Endodermal cell (in vitro differentiated cells): Measurements from ENCODE around the gene PRPF39. TPM values are rescaled to one million over a fixed set of nuclear protein-coding genes. Genes with fewer than 3 reads are reported as not detected.

Source experiments
- DNase-seq: peaks from one replicate; pipeline ENCODE4 v3.0.0-alpha.2; 2017
- H3K27ac ChIP-seq: 2 replicates; pipeline ENCODE4 v1.5.1; 2013; ENCODE audit warnings: mild to moderate bottlenecking, low read depth, low read length, moderate library complexity
- H3K27me3 ChIP-seq: 2 replicates; pipeline ENCODE4 v1.6.1; 2013; ENCODE audit warnings: mild to moderate bottlenecking, low read length, moderate library complexity; ENCODE audit not compliant: insufficient read depth, control insufficient read depth, poor library complexity, severe bottlenecking
- H3K36me3 ChIP-seq: 2 replicates; pipeline ENCODE4 v1.7.0; 2013; ENCODE audit warnings: mild to moderate bottlenecking, low read length, moderate library complexity; ENCODE audit not compliant: control insufficient read depth, insufficient read depth
- H3K4me1 ChIP-seq: one replicate; pipeline ENCODE4 v1.7.0; 2013; ENCODE audit warnings: low read length; ENCODE audit not compliant: control insufficient read depth, insufficient read depth
- H3K4me3 ChIP-seq: 2 replicates; pipeline ENCODE4 v1.5.1; 2013; ENCODE audit warnings: mild to moderate bottlenecking, low read length, moderate library complexity
- H3K9ac ChIP-seq: 2 replicates; pipeline ENCODE4 v1.6.1; 2013; ENCODE audit warnings: mild to moderate bottlenecking, low read length, moderate library complexity; ENCODE audit not compliant: poor library complexity, severe bottlenecking; ENCODE audit errors: extremely low read depth
- H3K9me3 ChIP-seq: 2 replicates; pipeline ENCODE4 v1.6.1; 2013; ENCODE audit warnings: mild to moderate bottlenecking, low read length, moderate library complexity; ENCODE audit not compliant: control insufficient read depth
- H3K27ac Mint-ChIP-seq: 2 replicates; pipeline ENCODE4 v1.8.0; 2020; ENCODE audit warnings: mixed read lengths
- H3K27me3 Mint-ChIP-seq: 2 replicates; pipeline ENCODE4 v1.8.0; 2021; ENCODE audit warnings: mild to moderate bottlenecking, mixed read lengths; ENCODE audit not compliant: insufficient read depth
- H3K36me3 Mint-ChIP-seq: 2 replicates; pipeline ENCODE4 v1.8.0; 2020; ENCODE audit warnings: low read depth, mixed read lengths
- H3K4me1 Mint-ChIP-seq: 2 replicates; pipeline ENCODE4 v1.8.0; 2020; ENCODE audit warnings: mixed read lengths
- H3K4me3 Mint-ChIP-seq: 2 replicates; pipeline ENCODE4 v1.8.0; 2020; ENCODE audit warnings: mild to moderate bottlenecking, moderate library complexity, mixed read lengths
- H3K9me3 Mint-ChIP-seq: 2 replicates; pipeline ENCODE4 v1.8.0; 2020; ENCODE audit warnings: mild to moderate bottlenecking, mixed read lengths
- CTCF ChIP-seq: fragments of 200-600 bp; sonication (generic); conservative IDR thresholded peaks from 2 replicates; pipeline ENCODE4 v1.5.0; 2021; ENCODE audit warnings: antibody characterized with exemption, mild to moderate bottlenecking
- WGBS, 2 experiments: methylation state at CpG; one replicate each; pipeline versions ENCODE4 v1.1.5 to v1.1.7; 2013; ENCODE audit warnings: missing lambda C conversion rate in 2 of 2, mixed read lengths in 1 of 2; ENCODE audit not compliant: insufficient coverage in 1 of 2, insufficient read length in 1 of 2; 5-methylcytosine and 5-hydroxymethylcytosine counted together
- total RNA-seq, 2 donors: library from RNA; stranded (reverse); fragmentation: NEBNext Ultra II Directional in 1 of 2; extraction: Animal tissue kit (Norgen Biotek cat#: 25700) in 1 of 2; gene quantifications; 2 replicates in 1 of 2; 3 replicates in 1 of 2; pipeline ENCODE4 v1.2.1, GENCODE V29; 2021

The PRPF39 gene
- total RNA-seq, 2 donors from 2014 or later, result 50.7 to 50.8 TPM

GRCh38 chr14:45089813-45090212, 5.9 kb downstream of the PRPF39 start:
- Histone ChIP-seq H3K9me3 (no peaks in the 10 kb centered on the region), H3K27ac (no peak overlapping the region), H3K4me1 (no peaks in the 10 kb centered on the region), H3K36me3 (peaks cover 13% of the 10 kb centered on the region), H3K27me3 (no peaks in the 10 kb centered on the region), H3K9ac (no peak overlapping the region), H3K4me3 (no peak overlapping the region)
- peaks cover 39% of the 10 kb centered on the region for H3K4me1 Mint-ChIP-seq
- TF ChIP-seq CTCF, result no peak
- H3K27me3 Mint-ChIP-seq, result no peaks in the 10 kb centered on the region
- H3K36me3 Mint-ChIP-seq, result peaks cover 16% of the 10 kb centered on the region
- no peak overlapping the region for H3K4me3 Mint-ChIP-seq
- WGBS, 2 experiments, result 80% methylated on average over 1 of the region's 1 CpG; no CpG with 5 or more reads in 1 of the 2 experiments
- H3K27ac Mint-ChIP-seq, result peak overlapping the region; percentile 64
- H3K9me3 Mint-ChIP-seq, result no peaks in the 10 kb centered on the region
- DNase-seq, result no peak

- 100% methylated on average over 2 of the region's 2 CpGs for WGBS, 2 experiments
- Histone ChIP-seq H3K4me3 (no peak overlapping the region), H3K27me3 (no peaks in the 10 kb centered on the region), H3K4me1 (no peaks in the 10 kb centered on the region), H3K36me3 (peaks cover 30% of the 10 kb centered on the region), H3K9me3 (no peaks in the 10 kb centered on the region), H3K27ac (no peak overlapping the region), H3K9ac (no peak overlapping the region)
- H3K27me3 Mint-ChIP-seq, result no peaks in the 10 kb centered on the region
- no peaks in the 10 kb centered on the region for H3K9me3 Mint-ChIP-seq
- TF ChIP-seq CTCF, result no peak
- peaks cover 26% of the 10 kb centered on the region for H3K36me3 Mint-ChIP-seq
- no peak overlapping the region for H3K27ac Mint-ChIP-seq
- H3K4me3 Mint-ChIP-seq, result no peak overlapping the region
- DNase-seq, result no peak
- H3K4me1 Mint-ChIP-seq, result peaks cover 29% of the 10 kb centered on the region
Observed at GRCh38 chr14:45091710-45092109, 7.8 kb downstream of the PRPF39 start.

GRCh38 chr14:45094275-45094674, 10.4 kb downstream of the PRPF39 start:
- no peak overlapping the region for H3K4me3 Mint-ChIP-seq
- WGBS, 2 experiments, result 96 to 100% methylated on average over 2 of the region's 2 CpGs

More at GRCh38 chr14:45094275-45094674, 10.4 kb downstream of the PRPF39 start:
- no peak for TF ChIP-seq CTCF
- Histone ChIP-seq H3K9me3 (no peaks in the 10 kb centered on the region), H3K36me3 (peaks cover 50% of the 10 kb centered on the region), H3K9ac (no peak overlapping the region), H3K4me1 (no peaks in the 10 kb centered on the region), H3K4me3 (no peak overlapping the region), H3K27ac (no peak overlapping the region), H3K27me3 (no peaks in the 10 kb centered on the region)
- Mint-ChIP-seq H3K27me3 (no peaks in the 10 kb centered on the region), H3K4me1 (peaks cover 13% of the 10 kb centered on the region), H3K36me3 (peaks cover 43% of the 10 kb centered on the region), H3K27ac (no peak overlapping the region), H3K9me3 (no peaks in the 10 kb centered on the region)
- no peak for DNase-seq
